ENCODE measurements around the gene NOS3. TPM values are rescaled to one million over a fixed set of nuclear protein-coding genes. Genes with fewer than 3 reads are reported as not detected.
A peak's percentile ranks its signal among the peaks of the same experiment; 100 is the strongest.

NOS3 gene
- total RNA-seq, 1 donor from 2014 or later, result 1.7 TPM

- TF ChIP-seq, protein P1, sequence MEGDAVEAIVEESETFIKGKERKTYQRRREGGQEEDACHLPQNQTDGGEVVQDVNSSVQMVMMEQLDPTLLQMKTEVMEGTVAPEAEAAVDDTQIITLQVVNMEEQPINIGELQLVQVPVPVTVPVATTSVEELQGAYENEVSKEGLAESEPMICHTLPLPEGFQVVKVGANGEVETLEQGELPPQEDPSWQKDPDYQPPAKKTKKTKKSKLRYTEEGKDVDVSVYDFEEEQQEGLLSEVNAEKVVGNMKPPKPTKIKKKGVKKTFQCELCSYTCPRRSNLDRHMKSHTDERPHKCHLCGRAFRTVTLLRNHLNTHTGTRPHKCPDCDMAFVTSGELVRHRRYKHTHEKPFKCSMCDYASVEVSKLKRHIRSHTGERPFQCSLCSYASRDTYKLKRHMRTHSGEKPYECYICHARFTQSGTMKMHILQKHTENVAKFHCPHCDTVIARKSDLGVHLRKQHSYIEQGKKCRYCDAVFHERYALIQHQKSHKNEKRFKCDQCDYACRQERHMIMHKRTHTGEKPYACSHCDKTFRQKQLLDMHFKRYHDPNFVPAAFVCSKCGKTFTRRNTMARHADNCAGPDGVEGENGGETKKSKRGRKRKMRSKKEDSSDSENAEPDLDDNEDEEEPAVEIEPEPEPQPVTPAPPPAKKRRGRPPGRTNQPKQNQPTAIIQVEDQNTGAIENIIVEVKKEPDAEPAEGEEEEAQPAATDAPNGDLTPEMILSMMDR (conservative IDR thresholded peaks at IDR 0.05), result no peak
- no peak overlapping the region for H3K27ac Mint-ChIP-seq
- H3K36me3 Mint-ChIP-seq, result no peaks in the 10 kb centered on the region
- peak; percentile 47 for DNase-seq (ENCODE audit: extremely low spot score, unreplicated experiment)
- H3K4me1 Mint-ChIP-seq (ENCODE audit: unreplicated experiment), result peaks cover 11% of the 10 kb centered on the region
- no peak overlapping the region for H3K4me3 Mint-ChIP-seq
- H3K27me3 Mint-ChIP-seq, result peaks cover 5% of the 10 kb centered on the region
- no peaks in the 10 kb centered on the region for H3K9me3 Mint-ChIP-seq
Observed at GRCh38 chr7:150943453-150943814, 47.4 kb upstream of the NOS3 start.

DNA sequence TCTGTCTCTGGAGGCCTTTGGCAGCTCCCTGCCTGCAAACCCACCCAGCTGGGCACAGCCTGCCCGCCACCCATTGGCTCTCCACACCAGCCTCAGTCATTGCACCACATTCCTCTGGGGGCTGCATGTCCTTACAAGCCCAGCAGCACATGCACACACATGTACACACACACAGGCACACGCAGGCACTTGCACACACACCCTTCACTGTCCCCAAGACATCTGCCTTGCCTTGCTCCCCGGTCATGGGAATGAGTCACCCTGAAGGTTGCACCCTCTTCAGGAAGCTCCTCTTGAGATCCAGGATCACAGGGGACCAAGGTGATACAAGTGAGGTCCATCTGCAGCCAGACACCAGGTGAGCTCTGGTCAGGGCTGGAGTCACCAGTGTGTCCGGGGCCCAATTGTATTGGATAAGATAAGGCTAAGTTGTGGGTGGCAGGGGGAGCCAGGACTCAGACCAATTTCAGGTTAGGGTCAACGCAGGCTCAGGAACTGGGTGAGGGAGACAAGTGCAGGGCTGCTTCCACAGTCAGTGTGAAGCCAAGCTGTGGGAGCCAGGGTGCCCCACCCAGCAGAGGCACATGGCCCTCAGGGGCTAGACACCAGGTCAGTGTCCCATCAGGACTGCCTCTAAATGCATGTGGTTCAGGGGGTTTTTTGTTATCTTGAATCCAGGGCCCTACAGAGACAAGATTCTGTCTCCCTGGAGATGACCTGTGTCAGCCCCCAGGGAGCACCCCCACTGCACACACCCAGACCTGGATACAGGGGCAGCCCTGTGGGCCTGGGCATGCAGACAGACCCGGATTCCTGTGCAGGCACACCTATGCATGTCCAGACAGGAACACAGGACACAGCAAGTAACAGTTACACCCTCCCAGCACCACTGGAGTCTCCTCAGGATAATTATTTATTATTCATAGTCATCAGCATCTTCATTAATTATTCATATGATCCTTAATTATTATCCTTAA is 46.5 kb upstream of the NOS3 start:
- Mint-ChIP-seq H3K4me1 (ENCODE audit: unreplicated experiment) (peaks cover 16% of the 10 kb centered on the region), H3K9me3 (no peaks in the 10 kb centered on the region), H3K27ac (no peak overlapping the region), H3K4me3 (no peak overlapping the region), H3K36me3 (no peaks in the 10 kb centered on the region), H3K27me3 (peaks cover 3% of the 10 kb centered on the region)
- peak; percentile 55 for DNase-seq (ENCODE audit: extremely low spot score, unreplicated experiment)
- TF ChIP-seq, protein P1 (conservative IDR thresholded peaks at IDR 0.05), result no peak

- no peaks in the 10 kb centered on the region for H3K9me3 Mint-ChIP-seq
Observed at GRCh38 chr7:150945171-150945852, 45.5 kb upstream of the NOS3 start.

DNA sequence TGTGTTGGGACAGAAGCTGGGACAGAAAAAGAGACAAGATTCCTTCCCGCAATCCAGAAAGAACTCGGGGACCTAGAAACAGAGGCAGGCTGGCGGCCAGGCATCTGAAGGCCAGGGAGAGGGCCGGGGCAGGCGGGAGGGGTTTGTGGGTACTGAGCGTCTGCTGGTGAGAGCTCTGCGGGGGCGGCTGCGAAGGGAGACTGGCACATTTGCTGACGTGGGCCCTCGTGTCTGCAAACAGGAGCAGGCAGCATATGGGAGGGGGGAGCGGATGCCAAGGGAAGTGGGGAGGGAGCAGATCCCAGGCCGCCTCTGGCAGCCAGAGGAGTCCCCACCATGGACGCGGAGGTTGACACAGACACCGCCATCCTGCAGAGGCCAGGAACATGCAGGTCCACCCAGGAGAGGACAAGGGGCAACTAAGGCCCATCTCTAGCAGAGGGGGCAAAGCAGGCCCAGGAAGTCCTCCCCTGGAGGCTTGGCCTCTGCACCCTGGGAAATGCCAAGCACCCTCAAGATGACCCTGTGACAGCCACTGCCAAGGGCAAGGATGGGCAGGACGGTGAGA is 44.9 kb upstream of the NOS3 start:
- H3K4me1 Mint-ChIP-seq (ENCODE audit: unreplicated experiment), result peaks cover 23% of the 10 kb centered on the region
- H3K9me3 Mint-ChIP-seq, result no peaks in the 10 kb centered on the region
- peak overlapping the region; percentile 26 for H3K27ac Mint-ChIP-seq
- H3K36me3 Mint-ChIP-seq, result no peaks in the 10 kb centered on the region
- no peak overlapping the region for H3K4me3 Mint-ChIP-seq
- DNase-seq (ENCODE audit: extremely low spot score, unreplicated experiment), result no peak
- no peaks in the 10 kb centered on the region for H3K27me3 Mint-ChIP-seq
- TF ChIP-seq, protein P1 (conservative IDR thresholded peaks at IDR 0.05), result no peak

More at GRCh38 chr7:150945171-150945852, 45.5 kb upstream of the NOS3 start:
- H3K4me1 Mint-ChIP-seq (ENCODE audit: unreplicated experiment), result peaks cover 23% of the 10 kb centered on the region
- no peak for DNase-seq (ENCODE audit: extremely low spot score, unreplicated experiment)
- H3K36me3 Mint-ChIP-seq, result no peaks in the 10 kb centered on the region
- no peak overlapping the region for H3K4me3 Mint-ChIP-seq
- no peaks in the 10 kb centered on the region for H3K27me3 Mint-ChIP-seq
- TF ChIP-seq, protein P1 (conservative IDR thresholded peaks at IDR 0.05), result no peak
- H3K27ac Mint-ChIP-seq, result peak overlapping the region; percentile 26

GRCh38 chr7:150946421-150947240 is 44.2 kb upstream of the NOS3 start:
- TF ChIP-seq, protein P1 (conservative IDR thresholded peaks at IDR 0.05), result no peak
- Mint-ChIP-seq H3K27me3 (no peaks in the 10 kb centered on the region), H3K4me1 (ENCODE audit: unreplicated experiment) (peaks cover 23% of the 10 kb centered on the region), H3K27ac (no peak overlapping the region), H3K9me3 (no peaks in the 10 kb centered on the region), H3K4me3 (no peak overlapping the region), H3K36me3 (no peaks in the 10 kb centered on the region)
- DNase-seq (ENCODE audit: extremely low spot score, unreplicated experiment), result no peak

Measured in type B pancreatic cell (in vitro differentiated cells).